Measurements from ENCODE around the gene TRPV4. TPM values are rescaled to one million over a fixed set of nuclear protein-coding genes. Genes with fewer than 3 reads are reported as not detected.

TRPV4 gene
- total and polyA plus RNA-seq, 9 of the 15 experiments (the other 6 are each of a cell fraction or from before 2014, with no cell fraction given) = 0.13 TPM; not detected in 8

GRCh38 chr12:109743076-109743910, 89.9 kb downstream of the TRPV4 start:
- Histone ChIP-seq H3K9me3 (replicated peaks; ENCODE audit: control insufficient read depth, insufficient read depth, low read depth, low read length) (no peaks in the 10 kb centered on the region), H2AFZ (ENCODE audit: low read depth, low read length) (no peak overlapping the region), H3K4me2 (ENCODE audit: insufficient read depth, low read length) (no peak overlapping the region), H4K20me1 (replicated peaks; ENCODE audit: control insufficient read depth, insufficient read depth, low read length) (peaks cover 13% of the 10 kb centered on the region; the same call in 1 of the 2 replicates), H3K9ac (ENCODE audit: insufficient read depth in 1 of 2, low read depth in 2 of 2, low read length in 2 of 2) (no peak overlapping the region), H3K4me3 (no peak overlapping the region), H3K36me3 (ENCODE audit: control insufficient read depth, insufficient read depth, low read length) (no peaks in the 10 kb centered on the region), H3K79me2 (ENCODE audit: control insufficient read depth, insufficient read depth, low read length) (no peaks in the 10 kb centered on the region), H3K9me1 (ENCODE audit: control insufficient read depth, insufficient read depth, low read length) (no peaks in the 10 kb centered on the region), H3K27ac (ENCODE audit: extremely low read depth, low read depth, low read length) (no peak overlapping the region), H3K27me3 (ENCODE audit: control insufficient read depth in 2 of 2, insufficient read depth in 2 of 2, low read length in 2 of 2) (peaks cover 8 to 33% of the 10 kb centered on the region in 2 experiments; a peak in 4 of 5 replicates), H3K4me1 (replicated peaks in 1 of 2; ENCODE audit: control insufficient read depth in 2 of 2, insufficient read depth in 2 of 2, low read length in 2 of 2) (peaks cover 7 to 16% of the 10 kb centered on the region in 2 experiments; a peak in 3 of 5 replicates)
- CTCF ChIA-PET (ENCODE audit: low intra/inter-chr PET ratio) = interaction anchor here (0.7 kb wide), 1 partner anchor 35 kb away, joined by 6 read pairs; no protein-coding TSS in a partner anchor
- POLR2A ChIA-PET = interaction anchor here (0.6 to 0.7 kb wide), 2 partner anchors 62 to 1952 kb away, joined by 3 read pairs; no protein-coding TSS in a partner anchor
- WGBS (ENCODE audit: insufficient coverage, low coverage, missing lambda C conversion rate) = 8% methylated on average over 17 of the region's 17 CpGs
- FAIRE-seq (no peak), DNase-seq (ENCODE audit: extremely low read depth in 1 of 4, low spot score in 3 of 4) (no peak), ATAC-seq (no peak)
- no TSS peak for BruUV-seq (replicated peaks)
- intact Hi-C loops (cut with micrococcal nuclease) (no loop called here), in situ Hi-C loops (cut with MboI) (no loop called here)
- no peak for TF ChIP-seq SRSF1 (IDR thresholded peaks at IDR 0.05; ENCODE audit: low read depth, low read length)
- no peak for TF ChIP-seq HNRNPL (IDR thresholded peaks at IDR 0.05; ENCODE audit: low read depth, low read length)
- no peak for TF ChIP-seq ZNF324 (CRISPR knock-in tag; IDR thresholded peaks at IDR 0.05)
- TF ChIP-seq NR2C2 (CRISPR knock-in tag; IDR thresholded peaks at IDR 0.05) = no peak
- TF ChIP-seq NR2C2 (tag; IDR thresholded peaks at IDR 0.05) = no peak
- TF ChIP-seq ZNF280A (IDR thresholded peaks at IDR 0.05; ENCODE audit: low read depth, partially characterized antibody) = no peak
- no peak for TF ChIP-seq REST (IDR thresholded peaks at IDR 0.05; ENCODE audit: borderline replicate concordance)
- no peak for TF ChIP-seq REST (CRISPR knock-in tag; IDR thresholded peaks at IDR 0.05; ENCODE audit: low read depth)
- TF ChIP-seq JUN (IDR thresholded peaks at IDR 0.05; ENCODE audit: borderline replicate concordance, low read depth, low read length) = no peak
- no peak for TF ChIP-seq JUN (CRISPR knock-in tag; IDR thresholded peaks at IDR 0.05; ENCODE audit: borderline replicate concordance)
- no peak for TF ChIP-seq ZNF511 (CRISPR knock-in tag; IDR thresholded peaks at IDR 0.05)
- no peak for TF ChIP-seq ZBED1 (IDR thresholded peaks at IDR 0.05)
